ENCODE data around the gene CSTA.
"Not testable (repeated sequence)": the region's sequence is repeated elsewhere in the genome, so short reads cannot be mapped to it uniquely, and the experiment has no call there.

The CSTA gene

GRCh38 chr3:122322095-122323075 is 2.7 kb upstream of the CSTA start:
- no peak for DNase-seq

- no peak for DNase-seq
Observed at GRCh38 chr3:122325769-122326168, 721 bp downstream of the CSTA start.

- DNase-seq = no peak
Observed at GRCh38 chr3:122331886-122332285, 6.8 kb downstream of the CSTA start.

GRCh38 chr3:122332551-122332950 is 7.5 kb downstream of the CSTA start:
- no peak for DNase-seq

GRCh38 chr3:122342803-122343202 is 17.8 kb downstream of the CSTA start:
- DNase-seq = no peak

- DNase-seq = no peak
Observed at GRCh38 chr3:122343654-122344053, 18.6 kb downstream of the CSTA start.

- no peak for DNase-seq
Observed at GRCh38 chr3:122349171-122349570, 24.1 kb downstream of the CSTA start.

GRCh38 chr3:122350814-122351418 is 25.9 kb downstream of the CSTA start:
- no peak for DNase-seq

- DNase-seq = no peak
Observed at GRCh38 chr3:122351612-122352011, 26.6 kb downstream of the CSTA start.

- no peak for DNase-seq
Observed at GRCh38 chr3:122353215-122353614, 28.2 kb downstream of the CSTA start.

GRCh38 chr3:122353893-122354401 is 28.9 kb downstream of the CSTA start:
- no peak for DNase-seq

- no peak for DNase-seq
Observed at GRCh38 chr3:122355612-122356011, 30.6 kb downstream of the CSTA start.

- DNase-seq = no peak
Observed at GRCh38 chr3:122356402-122356801, 31.4 kb downstream of the CSTA start.

- DNase-seq = no peak
Observed at GRCh38 chr3:122357828-122358702, 33.0 kb downstream of the CSTA start.

- no peak for DNase-seq
Observed at GRCh38 chr3:122358703-122359032, 33.6 kb downstream of the CSTA start.

GRCh38 chr3:122362026-122362425 is 37.0 kb downstream of the CSTA start:
- no peak for DNase-seq

GRCh38 chr3:122364490-122364889 is 39.4 kb downstream of the CSTA start:
- DNase-seq = no peak

- no peak for DNase-seq
Observed at GRCh38 chr3:122365073-122365472, 40.0 kb downstream of the CSTA start.

GRCh38 chr3:122365582-122366378 is 40.7 kb downstream of the CSTA start:
- DNase-seq = not testable (repeated sequence)

- DNase-seq = no peak
Observed at GRCh38 chr3:122366379-122366749, 41.3 kb downstream of the CSTA start.

- no peak for DNase-seq
Observed at GRCh38 chr3:122374034-122374433, 49.0 kb downstream of the CSTA start.

- no peak for DNase-seq
Observed at GRCh38 chr3:122377975-122378374, 52.9 kb downstream of the CSTA start.
